Immature natural killer cell (primary cell): ENCODE results near the gene SLC35E1. TPM values are rescaled to one million over a fixed set of nuclear protein-coding genes. Genes with fewer than 3 reads are reported as not detected.
A peak's percentile ranks its signal among the peaks of the same experiment; 100 is the strongest.

Source experiments
- DNase-seq, 3 donors: peaks; one replicate each; pipeline ENCODE4 v3.0.0; 2022; ENCODE audit warnings: mixed read lengths in 1 of 3
- H3K27ac Mint-ChIP-seq, 6 donors: one replicate each; pipeline ENCODE4 v1.8.0; 2020; ENCODE audit warnings: mixed read lengths in 6 of 6, mild to moderate bottlenecking in 5 of 6, inconsistent platforms in 4 of 6, moderate library complexity in 3 of 6
- H3K27me3 Mint-ChIP-seq, 3 donors: one replicate each; pipeline ENCODE4 v1.8.0; 2020 to 2021; ENCODE audit warnings: low read depth in 3 of 3, mild to moderate bottlenecking in 3 of 3, mixed read lengths in 3 of 3, moderate library complexity in 3 of 3, inconsistent platforms in 1 of 3
- H3K36me3 Mint-ChIP-seq, 3 donors: one replicate each; pipeline ENCODE4 v1.8.0; 2020; ENCODE audit warnings: mixed read lengths in 3 of 3, inconsistent platforms in 2 of 3, mild to moderate bottlenecking in 2 of 3
- H3K4me1 Mint-ChIP-seq, 2 donors: one replicate each; pipeline ENCODE4 v1.8.0; 2020; ENCODE audit warnings: inconsistent platforms in 2 of 2, mild to moderate bottlenecking in 2 of 2, mixed read lengths in 2 of 2, moderate library complexity in 1 of 2
- H3K4me3 Mint-ChIP-seq, 5 donors: one replicate each; pipeline ENCODE4 v1.8.0; 2020; ENCODE audit warnings: mild to moderate bottlenecking in 5 of 5, mixed read lengths in 5 of 5, inconsistent platforms in 3 of 5, moderate library complexity in 3 of 5
- H3K9me3 Mint-ChIP-seq, 6 donors: one replicate each; pipeline ENCODE4 v1.8.0; 2020; ENCODE audit warnings: mild to moderate bottlenecking in 6 of 6, mixed read lengths in 6 of 6, inconsistent platforms in 4 of 6, moderate library complexity in 3 of 6
- polyA plus RNA-seq, 3 donors: library from polyadenylated mRNA; unstranded; fragments of 300-500 nt; fragmentation: Illumina TruSeq; gene quantifications; one replicate each; pipeline ENCODE4 v1.2.3, GENCODE V29; 2021

Gene SLC35E1
- polyA plus RNA-seq, 3 donors from 2014 or later: 14.9 to 21.8 (median 20.1) TPM

DNA sequence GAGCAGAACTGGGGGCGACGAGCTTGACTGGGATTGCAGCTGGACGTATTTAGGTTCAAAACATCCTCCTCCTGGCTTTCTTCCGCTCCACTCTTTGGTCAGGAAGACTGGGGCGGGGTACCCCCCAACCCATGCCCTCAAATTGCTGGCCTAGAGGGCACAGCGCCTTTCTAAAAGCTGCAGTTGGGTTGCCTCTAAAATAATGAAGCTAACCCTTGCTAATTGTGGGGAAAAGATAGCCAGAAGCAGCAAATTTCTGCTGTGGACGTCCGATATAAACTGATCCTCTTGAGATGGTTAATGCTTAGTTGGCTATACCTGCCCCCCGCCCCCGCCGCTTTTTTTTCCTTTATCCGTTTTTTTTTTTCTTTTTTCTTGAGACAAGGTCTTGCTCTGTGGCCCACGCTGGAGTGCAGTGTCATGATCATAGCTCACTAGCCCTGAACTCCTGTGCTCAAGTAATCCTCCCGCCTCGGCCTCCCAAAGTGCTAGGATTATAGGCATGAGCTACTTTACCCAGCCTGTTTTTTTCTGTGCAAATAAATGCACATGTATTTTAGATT lies 29.2 kb downstream of the SLC35E1 start:
- Mint-ChIP-seq H3K9me3 (no peaks in the 10 kb centered on the region), H3K27me3 (peaks cover 2 to 10% (median 9%) of the 10 kb centered on the region in 3 donors), H3K36me3 (peaks cover 3 to 4% (median 3%) of the 10 kb centered on the region in 3 donors), H3K4me1 (peaks cover 40 to 48% of the 10 kb centered on the region in 2 donors), H3K4me3 (peak overlapping the region; percentile 90 to 92 (median 90)), H3K27ac (peak overlapping the region; percentile 89 to 96 (median 94))
- DNase-seq: no peak

DNA sequence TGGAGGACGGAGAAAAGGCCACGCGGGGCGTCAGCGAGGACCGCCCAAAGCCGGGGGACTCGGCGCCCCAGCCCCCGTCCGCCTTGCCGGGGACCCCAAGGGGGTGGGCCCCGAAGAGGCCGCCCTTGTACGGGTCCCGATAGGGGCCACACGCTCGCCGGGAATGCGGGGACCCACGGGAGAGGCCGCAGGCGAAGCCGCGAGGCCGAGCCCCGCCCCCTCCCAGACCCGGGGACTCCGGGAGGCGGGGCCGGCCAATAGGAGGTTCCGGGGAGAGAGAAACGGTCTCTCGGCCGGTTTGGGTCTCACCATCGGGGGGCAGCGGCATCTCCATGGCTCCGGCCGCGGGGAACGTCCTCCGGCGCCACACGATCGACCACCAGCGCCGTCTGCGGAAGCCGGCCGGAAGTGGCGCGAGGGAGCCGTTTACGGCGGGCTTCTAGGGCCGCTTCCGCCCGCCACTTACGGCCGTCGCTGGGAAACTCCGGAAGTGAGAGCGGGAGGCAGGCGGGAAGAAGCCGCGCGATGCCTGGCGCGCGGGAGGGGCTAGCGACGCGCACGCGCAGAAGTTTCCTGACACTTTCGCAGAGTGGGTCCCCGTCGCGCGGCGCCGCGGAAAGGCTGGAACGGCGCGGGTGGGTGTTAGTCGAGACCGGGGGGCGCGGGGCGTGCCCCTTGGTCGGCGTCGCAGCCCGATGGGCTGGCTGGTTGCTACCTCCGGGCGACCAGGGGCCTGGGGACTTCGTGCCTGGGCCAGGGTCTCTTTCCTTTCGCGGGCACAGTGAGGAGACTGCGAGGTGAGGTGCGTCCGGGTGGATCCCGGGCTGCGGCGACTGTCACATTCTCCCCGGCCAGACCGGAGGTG lies 29.9 kb downstream of the SLC35E1 start, which contains the start of gene CHERP:
CHERP (minus strand) TSS at position 393 of the 865 bp plus-strand sequence; CDS start at position 334, 59 bp downstream.
- DNase-seq: peak; percentile 93 to 96 (median 96)
- Mint-ChIP-seq H3K4me1 (peaks cover 45 to 55% of the 10 kb centered on the region in 2 donors), H3K27me3 (peaks cover 2 to 10% (median 9%) of the 10 kb centered on the region in 3 donors), H3K4me3 (peak within 1 kb of the TSS; percentile 90 to 92 (median 90)), H3K27ac (peak within 1 kb of the TSS; percentile 89 to 96 (median 94)), H3K36me3 (peaks cover 3 to 4% (median 4%) of the 10 kb centered on the region in 3 donors), H3K9me3 (no peaks in the 10 kb centered on the region)

DNA sequence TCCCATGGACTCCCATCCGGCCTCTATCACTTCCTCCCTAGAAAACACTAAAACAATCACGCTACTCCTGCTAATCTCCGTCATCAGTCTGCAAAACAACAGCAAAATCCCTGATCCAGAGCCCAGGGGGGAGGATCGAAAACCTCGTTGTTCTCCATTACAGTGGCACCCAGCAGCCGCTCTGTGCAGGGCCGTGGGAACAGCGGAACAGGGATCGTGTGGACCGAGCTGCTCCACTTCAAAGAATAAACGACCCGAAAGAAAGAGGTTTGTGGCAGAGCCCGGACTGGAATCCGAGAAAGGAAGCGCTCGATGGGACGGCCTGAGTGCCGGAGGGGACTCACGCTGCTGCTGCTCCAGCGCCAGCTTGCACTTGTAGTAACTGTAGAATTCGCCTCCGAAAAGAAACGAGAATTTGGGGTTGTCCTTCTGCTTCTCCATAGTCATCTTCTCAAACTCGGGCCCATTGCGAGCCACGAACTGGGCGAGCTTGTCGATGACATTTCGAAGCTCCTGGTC lies 30.6 kb downstream of the SLC35E1 start:
- Mint-ChIP-seq H3K27ac (peak overlapping the region; percentile 74 to 89 (median 85)), H3K9me3 (no peaks in the 10 kb centered on the region), H3K4me3 (peak overlapping the region; percentile 82 to 91 (median 86)), H3K36me3 (peaks cover 3 to 4% (median 4%) of the 10 kb centered on the region in 3 donors), H3K27me3 (peaks cover 2 to 10% (median 9%) of the 10 kb centered on the region in 3 donors), H3K4me1 (peaks cover 47 to 57% of the 10 kb centered on the region in 2 donors)
- DNase-seq: no peak

DNA sequence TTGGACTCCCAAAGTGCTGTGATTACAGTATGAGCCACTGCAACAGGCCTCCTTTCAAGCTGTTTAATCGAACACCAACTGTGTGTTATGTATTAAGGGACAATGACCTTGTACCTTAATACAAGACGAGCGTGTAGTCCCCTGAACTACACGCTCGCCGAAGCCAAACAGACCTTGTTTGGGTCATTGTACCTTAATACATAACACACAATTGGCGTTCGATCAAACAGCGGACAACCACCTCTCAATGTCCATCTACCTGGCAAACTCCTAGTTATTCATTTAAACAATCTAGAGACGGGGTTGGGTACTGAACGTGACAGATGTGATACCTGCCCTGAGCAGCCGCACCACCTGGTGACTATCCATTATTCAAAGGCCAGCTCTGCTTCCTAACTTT lies 31.3 kb downstream of the SLC35E1 start:
- Mint-ChIP-seq H3K27ac (peak overlapping the region; percentile 74 to 89 (median 85)), H3K27me3 (peaks cover 2 to 10% (median 10%) of the 10 kb centered on the region in 3 donors), H3K36me3 (peaks cover 3 to 4% (median 4%) of the 10 kb centered on the region in 3 donors), H3K4me3 (peak overlapping the region; percentile 82 to 91 (median 86)), H3K4me1 (peaks cover 48 to 57% of the 10 kb centered on the region in 2 donors), H3K9me3 (no peaks in the 10 kb centered on the region)
- DNase-seq: no peak

GRCh38 chr19:16537111-16537510 lies 35.1 kb downstream of the SLC35E1 start:
- peaks cover 36 to 38% of the 10 kb centered on the region in 2 donors for H3K4me1 Mint-ChIP-seq
- H3K9me3 Mint-ChIP-seq: no peaks in the 10 kb centered on the region
- H3K4me3 Mint-ChIP-seq: no peak overlapping the region
- peaks cover 0 to 7% (median 5%) of the 10 kb centered on the region in 3 donors for H3K27me3 Mint-ChIP-seq
- DNase-seq: no peak
- H3K27ac Mint-ChIP-seq: peak overlapping the region in 2 of 6 donors; percentile 40 to 58
- peaks cover 4 to 9% (median 7%) of the 10 kb centered on the region in 3 donors for H3K36me3 Mint-ChIP-seq

DNA sequence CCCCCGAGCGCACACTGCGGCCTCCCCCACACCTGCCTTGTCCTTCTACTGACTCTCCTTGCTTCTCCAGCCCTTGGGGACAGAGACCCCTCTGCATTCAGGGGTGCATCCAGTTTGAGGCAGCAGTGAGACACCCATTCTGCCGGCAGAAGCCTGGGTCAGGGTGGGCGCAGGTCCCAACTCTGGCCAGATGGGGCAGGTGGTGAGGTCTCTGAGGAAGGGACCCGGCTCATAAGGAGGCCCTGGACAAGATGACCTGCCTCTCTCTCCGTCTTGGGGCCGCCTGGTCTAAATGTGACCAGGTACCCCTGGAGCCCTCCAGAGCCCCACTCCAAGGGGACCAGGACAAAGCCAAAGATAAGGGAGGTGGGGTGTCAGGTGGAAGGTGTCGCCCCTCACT lies 36.1 kb downstream of the SLC35E1 start:
- H3K27ac Mint-ChIP-seq: no peak overlapping the region
- H3K4me3 Mint-ChIP-seq: no peak overlapping the region
- no peaks in the 10 kb centered on the region for H3K9me3 Mint-ChIP-seq
- DNase-seq: no peak
- peaks cover 4 to 16% (median 7%) of the 10 kb centered on the region in 3 donors for H3K36me3 Mint-ChIP-seq
- H3K4me1 Mint-ChIP-seq: peaks cover 29 to 31% of the 10 kb centered on the region in 2 donors
- peaks cover 0 to 3% (median 2%) of the 10 kb centered on the region in 3 donors for H3K27me3 Mint-ChIP-seq

DNA sequence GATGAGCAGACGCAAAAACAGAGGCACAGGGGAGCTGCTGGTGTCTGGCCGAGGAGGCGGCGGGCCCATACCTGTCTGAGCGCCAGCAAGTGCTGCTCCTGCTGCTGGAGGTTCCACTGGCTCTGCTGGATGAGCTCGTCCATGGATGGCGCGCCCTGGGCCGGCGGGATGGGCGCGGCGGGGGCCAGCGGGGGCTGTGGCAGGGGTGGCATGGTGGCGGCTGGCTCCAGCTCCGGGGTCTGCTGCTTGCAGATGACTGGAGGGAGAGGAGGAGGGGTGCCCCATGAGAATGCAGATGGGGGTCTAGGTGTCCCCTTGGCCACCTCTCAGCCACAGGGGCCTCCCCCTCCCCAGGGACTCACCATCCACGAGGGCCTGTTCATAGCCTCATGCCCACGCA lies 36.8 kb downstream of the SLC35E1 start:
- Mint-ChIP-seq H3K27me3 (peaks cover 0 to 3% (median 0%) of the 10 kb centered on the region in 3 donors), H3K4me1 (peaks cover 25 to 27% of the 10 kb centered on the region in 2 donors), H3K27ac (no peak overlapping the region), H3K9me3 (no peaks in the 10 kb centered on the region), H3K4me3 (no peak overlapping the region), H3K36me3 (peaks cover 4 to 16% (median 7%) of the 10 kb centered on the region in 3 donors)
- no peak for DNase-seq

DNA sequence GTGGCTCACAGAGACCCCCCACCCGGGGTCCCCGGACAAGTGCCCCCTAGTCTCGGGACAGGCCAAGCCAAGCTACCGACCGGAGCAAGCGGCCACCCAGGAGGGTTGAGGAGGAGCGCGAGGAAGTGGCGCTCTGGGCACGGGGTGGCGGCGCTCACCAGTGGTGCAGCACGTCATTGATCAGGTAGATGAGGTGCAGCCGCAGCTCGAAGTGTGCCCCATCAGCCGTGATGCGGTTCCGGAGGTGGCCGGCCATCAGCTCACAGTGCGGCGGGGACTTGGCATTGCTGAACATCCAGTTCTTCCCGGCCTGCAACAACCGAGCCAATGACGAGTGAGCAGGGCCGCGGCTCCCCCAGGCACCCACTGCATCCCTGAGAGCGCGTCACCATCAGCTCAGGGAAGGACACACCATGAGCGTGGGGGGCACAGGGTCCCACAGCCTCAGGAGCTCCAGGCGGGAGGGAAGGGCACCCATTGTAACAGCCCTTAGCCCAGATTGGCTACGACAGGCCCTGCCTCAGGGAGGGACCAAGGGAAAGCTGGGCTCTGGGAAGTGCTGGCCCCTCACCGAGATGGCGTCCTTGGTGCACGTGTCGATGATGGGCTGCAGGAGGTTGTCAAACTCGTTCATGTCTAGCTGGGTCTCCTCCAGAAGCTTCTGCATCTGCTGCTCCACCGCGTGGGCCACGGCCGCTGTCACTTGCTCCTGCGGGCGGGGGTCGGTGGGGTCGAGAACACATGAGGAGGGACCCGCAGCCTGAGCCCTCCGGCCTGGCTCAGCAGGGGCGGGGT lies 39.6 kb downstream of the SLC35E1 start:
- Mint-ChIP-seq H3K4me3 (no peak overlapping the region), H3K27ac (no peak overlapping the region), H3K9me3 (no peaks in the 10 kb centered on the region), H3K36me3 (peaks cover 1 to 20% (median 4%) of the 10 kb centered on the region in 3 donors), H3K27me3 (peaks cover 0 to 6% (median 2%) of the 10 kb centered on the region in 3 donors), H3K4me1 (peaks cover 6 to 8% of the 10 kb centered on the region in 2 donors)
- DNase-seq: no peak

- Mint-ChIP-seq H3K4me1 (peaks cover 0 to 4% of the 10 kb centered on the region in 2 donors), H3K9me3 (no peaks in the 10 kb centered on the region), H3K27me3 (peaks cover 0 to 5% (median 2%) of the 10 kb centered on the region in 3 donors), H3K36me3 (peaks cover 3 to 26% (median 4%) of the 10 kb centered on the region in 3 donors), H3K27ac (no peak overlapping the region), H3K4me3 (no peak overlapping the region)
- no peak for DNase-seq
Observed at GRCh38 chr19:16531380-16531669, 40.9 kb downstream of the SLC35E1 start.

GRCh38 chr19:16530540-16531379 lies 41.5 kb downstream of the SLC35E1 start:
- H3K4me3 Mint-ChIP-seq: no peak overlapping the region
- H3K4me1 Mint-ChIP-seq: peaks cover 0 to 2% of the 10 kb centered on the region in 2 donors
- DNase-seq: no peak
- peaks cover 3 to 26% (median 4%) of the 10 kb centered on the region in 3 donors for H3K36me3 Mint-ChIP-seq
- H3K9me3 Mint-ChIP-seq: no peaks in the 10 kb centered on the region
- H3K27ac Mint-ChIP-seq: no peak overlapping the region
- H3K27me3 Mint-ChIP-seq: peaks cover 0 to 5% (median 2%) of the 10 kb centered on the region in 3 donors

DNA sequence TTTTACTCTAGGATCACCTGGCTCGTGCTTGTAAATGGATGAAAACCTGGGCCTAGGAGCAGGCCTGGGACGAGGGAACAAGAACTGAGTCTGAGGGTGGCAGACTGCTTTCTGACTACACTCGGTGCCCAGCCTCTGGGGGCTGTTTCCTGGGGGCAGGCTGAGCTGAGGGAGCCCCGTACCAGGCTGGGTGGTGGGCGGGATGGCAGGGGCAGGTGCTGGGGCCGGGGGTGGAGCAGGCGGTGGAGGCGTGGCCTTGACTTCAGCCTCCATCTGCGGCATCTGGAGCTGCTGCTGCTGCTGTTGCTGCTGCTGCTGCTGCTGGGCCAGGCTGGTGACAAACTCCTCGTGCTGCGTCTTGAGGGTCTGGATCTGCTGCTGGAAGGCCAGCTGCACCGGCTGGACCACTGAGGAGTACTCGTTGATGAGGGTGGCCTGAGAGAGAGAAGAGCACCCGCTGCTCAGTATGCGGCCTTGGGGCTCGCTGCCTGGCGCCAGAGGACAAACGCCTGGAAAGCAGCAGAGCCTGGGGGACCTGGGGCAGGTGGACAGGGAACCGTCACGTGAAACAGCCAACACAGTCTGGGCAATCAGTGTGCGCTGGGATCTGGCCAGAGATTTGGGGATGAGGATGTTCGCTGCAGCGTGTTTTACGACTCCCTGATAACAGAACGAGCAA lies 42.6 kb downstream of the SLC35E1 start:
- H3K27me3 Mint-ChIP-seq: peaks cover 0 to 5% (median 2%) of the 10 kb centered on the region in 3 donors
- H3K4me3 Mint-ChIP-seq: no peak overlapping the region
- H3K9me3 Mint-ChIP-seq: no peaks in the 10 kb centered on the region
- peak overlapping the region in 1 of 6 donors; percentile 58 for H3K27ac Mint-ChIP-seq
- DNase-seq: no peak
- peaks cover 3 to 26% (median 4%) of the 10 kb centered on the region in 3 donors for H3K36me3 Mint-ChIP-seq
- H3K4me1 Mint-ChIP-seq: peaks cover 0 to 2% of the 10 kb centered on the region in 2 donors

DNA sequence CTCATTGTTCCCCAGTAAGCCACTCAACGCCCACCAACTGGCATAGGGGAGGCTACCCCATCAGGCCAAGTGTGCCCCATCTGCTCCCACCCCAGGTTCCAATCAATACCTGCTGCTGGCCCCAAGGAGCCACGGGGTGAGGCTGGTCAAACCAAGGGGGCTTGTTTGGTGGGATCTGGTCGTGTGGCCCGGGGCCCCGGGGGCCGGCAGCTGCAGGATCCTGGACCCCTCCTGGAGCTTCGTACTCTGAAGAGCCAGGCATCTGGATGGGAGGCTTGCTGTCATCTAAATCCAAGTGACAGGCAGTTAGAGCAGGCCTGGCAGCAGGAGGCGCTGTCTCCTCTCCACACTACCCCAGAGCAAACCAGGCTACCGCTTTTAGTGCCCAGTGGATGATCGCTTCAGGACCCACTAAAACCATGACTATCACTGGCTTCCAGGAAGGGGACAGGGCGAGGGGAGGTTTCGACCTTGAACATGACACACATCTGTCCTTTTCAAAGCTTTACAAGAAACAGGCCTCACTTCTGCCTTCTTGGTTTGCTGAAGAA lies 44.2 kb downstream of the SLC35E1 start:
- peak; percentile 15 to 35 (median 30) for DNase-seq
- H3K9me3 Mint-ChIP-seq: no peaks in the 10 kb centered on the region
- H3K36me3 Mint-ChIP-seq: peaks cover 0 to 29% (median 7%) of the 10 kb centered on the region in 3 donors
- H3K4me1 Mint-ChIP-seq: peaks cover 0 to 2% of the 10 kb centered on the region in 2 donors
- H3K27me3 Mint-ChIP-seq: peaks cover 0 to 5% (median 2%) of the 10 kb centered on the region in 3 donors
- no peak overlapping the region for H3K4me3 Mint-ChIP-seq
- H3K27ac Mint-ChIP-seq: peak overlapping the region in 1 of 6 donors; percentile 22
